ENCODE data around the gene MT1A. TPM values are rescaled to one million over a fixed set of nuclear protein-coding genes. Genes with fewer than 3 reads are reported as not detected.

Gene MT1A
- total RNA-seq, 1 experiment from 2014 or later: not detected

GRCh38 chr16:56630134-56630533, 8.3 kb upstream of the MT1A start:
- no peak for DNase-seq (ENCODE audit: low read depth)

GRCh38 chr16:56631197-56631596, 7.3 kb upstream of the MT1A start:
- no peak for DNase-seq (ENCODE audit: low read depth)

GRCh38 chr16:56631832-56632155, 6.7 kb upstream of the MT1A start:
- DNase-seq (ENCODE audit: low read depth): no peak

GRCh38 chr16:56632156-56632847, 6.2 kb upstream of the MT1A start, which contains the start of gene MT1M:
TSS of gene MT1M (plus strand) at chr16:56632659. CDS start at chr16:56632732, 73 bp downstream.
- no peak for DNase-seq (ENCODE audit: low read depth)

- DNase-seq (ENCODE audit: low read depth): no peak
Measured at GRCh38 chr16:56632848-56633365, 5.6 kb upstream of the MT1A start.

- no peak for DNase-seq (ENCODE audit: low read depth)
Measured at GRCh38 chr16:56633535-56633934, 4.9 kb upstream of the MT1A start.

- DNase-seq (ENCODE audit: low read depth): no peak
Measured at GRCh38 chr16:56634715-56635440, 3.6 kb upstream of the MT1A start.

GRCh38 chr16:56635441-56635967, 3.0 kb upstream of the MT1A start:
- DNase-seq (ENCODE audit: low read depth): no peak

- no peak for DNase-seq (ENCODE audit: low read depth)
Measured at GRCh38 chr16:56636616-56637413, 1.7 kb upstream of the MT1A start.

GRCh38 chr16:56639045-56639444, 579 bp downstream of the MT1A start:
- DNase-seq (ENCODE audit: low read depth): no peak

GRCh38 chr16:56640076-56640475, 1.6 kb downstream of the MT1A start:
- no peak for DNase-seq (ENCODE audit: low read depth)

GRCh38 chr16:56641166-56641565, 2.7 kb downstream of the MT1A start:
- DNase-seq (ENCODE audit: low read depth): no peak

- peak; percentile 42 for DNase-seq (ENCODE audit: low read depth)
Measured at GRCh38 chr16:56643080-56643778, 4.8 kb downstream of the MT1A start.

GRCh38 chr16:56643833-56644232, 5.4 kb downstream of the MT1A start:
- no peak for DNase-seq (ENCODE audit: low read depth)

- DNase-seq (ENCODE audit: low read depth): no peak
Measured at GRCh38 chr16:56645311-56645710, 6.8 kb downstream of the MT1A start.

GRCh38 chr16:56645838-56646237, 7.4 kb downstream of the MT1A start:
- no peak for DNase-seq (ENCODE audit: low read depth)

GRCh38 chr16:56647641-56648431, 9.4 kb downstream of the MT1A start:
- DNase-seq (ENCODE audit: low read depth): no peak

- no peak for DNase-seq (ENCODE audit: low read depth)
Measured at GRCh38 chr16:56649271-56649670, 10.8 kb downstream of the MT1A start.

GRCh38 chr16:56649820-56650219, 11.4 kb downstream of the MT1A start:
- no peak for DNase-seq (ENCODE audit: low read depth)

GRCh38 chr16:56651586-56651985, 13.1 kb downstream of the MT1A start, which contains the start of gene MT1B:
TSS of gene MT1B (plus strand) at chr16:56651886. CDS start at chr16:56651954, 68 bp downstream.
- DNase-seq (ENCODE audit: low read depth): no peak
